Hepatic stellate cell (primary cell): ENCODE measurements around the gene TAGAP.
"Not testable (repeated sequence)": the region's sequence is repeated elsewhere in the genome, so short reads cannot be mapped to it uniquely, and the experiment has no call there.

ENCODE experiments used
- DNase-seq: peaks from one replicate; pipeline ENCODE4 v3.0.0; 2011; ENCODE audit warnings: low spot score

TAGAP gene

DNA sequence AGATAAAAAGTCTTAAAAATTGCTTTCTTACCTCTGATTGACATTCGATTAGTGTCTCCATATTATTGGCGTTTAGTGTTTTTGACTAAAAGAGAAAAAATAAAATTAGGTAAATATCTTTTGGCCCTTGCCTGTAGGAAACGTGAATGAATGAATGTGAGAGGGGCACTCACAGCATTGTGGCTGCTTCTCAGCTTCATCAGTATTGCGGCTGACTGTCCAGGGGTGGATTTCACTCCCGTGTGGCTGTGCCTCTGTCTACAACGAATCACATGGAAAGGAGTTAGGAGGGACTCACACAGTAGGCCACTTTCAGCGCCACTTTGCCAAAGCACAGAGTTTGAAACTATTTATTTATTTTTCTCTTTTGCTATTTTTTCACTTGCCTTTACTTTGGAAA lies 844 bp downstream of the TAGAP start:
- DNase-seq: no peak

DNA sequence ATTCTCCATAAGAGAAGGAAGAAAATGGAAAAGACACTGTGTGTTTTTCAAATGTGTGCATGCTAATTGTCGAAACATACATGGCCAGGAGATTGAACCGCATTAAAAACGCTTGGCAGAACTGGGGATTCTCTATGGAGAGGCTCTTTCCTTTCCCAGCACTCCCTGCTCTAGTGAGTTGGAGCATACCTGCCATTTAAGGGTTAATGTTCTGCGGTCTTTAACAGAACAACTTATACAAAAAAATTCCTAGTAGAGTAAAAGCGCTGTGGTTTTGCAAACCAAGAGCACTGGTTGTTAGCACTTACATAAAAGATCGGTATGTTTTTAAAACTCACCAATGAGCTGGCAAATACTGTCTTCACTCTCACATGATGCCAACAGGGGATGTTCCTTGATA lies 1.5 kb downstream of the TAGAP start:
- no peak for DNase-seq

DNA sequence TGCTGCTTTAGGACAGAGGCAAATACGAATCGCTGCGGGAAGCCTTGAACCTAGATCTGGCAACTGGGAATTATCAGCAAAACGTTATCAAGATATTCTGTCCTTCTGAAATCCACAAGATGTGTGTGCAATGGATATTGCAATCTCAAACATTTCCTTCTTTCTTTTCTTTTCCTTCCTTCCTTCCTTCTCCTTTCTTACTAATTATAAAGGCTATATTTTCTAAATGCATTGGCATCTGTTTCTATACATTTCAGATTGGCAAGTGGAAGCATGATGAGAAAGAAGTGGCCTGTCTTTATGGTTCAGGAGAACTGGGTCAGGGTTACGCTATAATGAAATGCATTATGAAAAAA lies 2.0 kb downstream of the TAGAP start:
- no peak for DNase-seq

DNA sequence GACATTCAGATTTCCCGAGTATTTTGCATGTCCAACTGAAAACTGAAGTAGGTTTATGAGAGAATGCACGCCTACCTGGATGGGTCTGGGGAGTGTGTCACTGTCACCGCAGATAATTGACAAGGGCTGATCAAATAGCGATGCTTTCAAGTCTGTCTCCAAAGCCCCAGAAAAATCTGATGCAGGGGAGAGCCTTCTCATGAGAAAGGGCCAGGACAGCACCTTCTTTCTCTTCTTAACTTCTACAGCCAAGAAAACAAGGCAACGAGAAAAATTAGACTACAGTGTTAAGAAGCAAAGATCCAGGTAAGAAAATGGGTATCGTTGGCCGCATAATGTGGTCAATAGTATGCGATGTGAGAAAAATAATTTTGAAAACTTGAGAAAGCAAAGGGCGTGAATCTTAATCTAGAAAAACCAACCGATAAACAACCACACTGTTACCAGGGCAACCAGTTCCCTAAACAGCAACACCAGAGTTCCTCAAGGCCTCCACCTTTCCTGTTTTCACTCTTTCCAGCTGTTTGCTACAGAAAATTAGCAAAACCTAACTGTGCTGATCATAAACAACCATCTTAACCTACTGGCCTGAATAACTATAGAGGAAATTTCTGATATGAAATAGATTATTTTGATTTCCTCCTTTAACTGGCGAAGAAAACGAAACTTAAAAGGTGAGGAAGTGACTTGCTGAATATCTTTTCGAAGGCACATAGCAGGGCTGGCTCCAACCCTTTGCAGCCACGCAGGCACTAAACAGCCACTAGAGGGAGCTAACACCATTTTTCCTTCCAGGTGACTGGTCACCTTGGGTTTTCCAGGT lies 2.6 kb downstream of the TAGAP start:
- DNase-seq: peak; percentile 34

DNA sequence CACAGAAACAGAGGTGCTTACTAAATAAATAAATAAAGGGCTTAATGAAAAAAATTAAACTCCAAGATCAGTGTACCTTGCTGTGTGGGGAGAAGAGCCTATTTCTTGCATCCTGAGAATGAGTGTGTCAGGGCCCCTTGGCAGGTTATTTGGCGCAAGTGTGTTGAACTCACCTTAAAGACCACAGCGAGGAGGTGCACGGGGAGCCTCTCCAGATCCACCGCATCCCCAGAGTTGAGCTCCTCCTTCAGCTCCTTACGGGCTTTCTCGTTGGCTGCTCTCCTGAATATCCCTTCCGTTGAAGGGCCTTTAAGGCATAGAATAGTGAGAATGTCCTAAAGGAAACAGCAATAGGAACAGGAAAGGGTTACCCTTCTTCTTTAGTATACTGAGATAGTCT lies 3.6 kb downstream of the TAGAP start:
- DNase-seq: no peak

DNA sequence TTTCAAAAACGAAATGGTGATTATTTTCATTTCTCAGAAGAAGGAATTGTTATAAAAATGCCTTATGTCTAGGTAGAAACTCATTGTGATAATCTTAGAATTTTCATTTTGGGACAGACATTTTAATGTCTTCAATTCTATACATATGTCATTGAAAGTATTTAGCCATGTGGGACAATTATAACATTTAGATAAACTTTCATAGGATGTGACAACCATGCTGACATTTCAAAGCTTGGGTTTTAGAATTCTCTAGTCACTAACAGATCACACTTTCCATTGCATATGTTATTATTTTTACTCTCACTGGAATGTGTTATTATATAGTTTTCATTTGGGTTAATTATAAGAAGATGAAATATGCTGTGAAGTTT lies 4.9 kb downstream of the TAGAP start:
- no peak for DNase-seq

DNA sequence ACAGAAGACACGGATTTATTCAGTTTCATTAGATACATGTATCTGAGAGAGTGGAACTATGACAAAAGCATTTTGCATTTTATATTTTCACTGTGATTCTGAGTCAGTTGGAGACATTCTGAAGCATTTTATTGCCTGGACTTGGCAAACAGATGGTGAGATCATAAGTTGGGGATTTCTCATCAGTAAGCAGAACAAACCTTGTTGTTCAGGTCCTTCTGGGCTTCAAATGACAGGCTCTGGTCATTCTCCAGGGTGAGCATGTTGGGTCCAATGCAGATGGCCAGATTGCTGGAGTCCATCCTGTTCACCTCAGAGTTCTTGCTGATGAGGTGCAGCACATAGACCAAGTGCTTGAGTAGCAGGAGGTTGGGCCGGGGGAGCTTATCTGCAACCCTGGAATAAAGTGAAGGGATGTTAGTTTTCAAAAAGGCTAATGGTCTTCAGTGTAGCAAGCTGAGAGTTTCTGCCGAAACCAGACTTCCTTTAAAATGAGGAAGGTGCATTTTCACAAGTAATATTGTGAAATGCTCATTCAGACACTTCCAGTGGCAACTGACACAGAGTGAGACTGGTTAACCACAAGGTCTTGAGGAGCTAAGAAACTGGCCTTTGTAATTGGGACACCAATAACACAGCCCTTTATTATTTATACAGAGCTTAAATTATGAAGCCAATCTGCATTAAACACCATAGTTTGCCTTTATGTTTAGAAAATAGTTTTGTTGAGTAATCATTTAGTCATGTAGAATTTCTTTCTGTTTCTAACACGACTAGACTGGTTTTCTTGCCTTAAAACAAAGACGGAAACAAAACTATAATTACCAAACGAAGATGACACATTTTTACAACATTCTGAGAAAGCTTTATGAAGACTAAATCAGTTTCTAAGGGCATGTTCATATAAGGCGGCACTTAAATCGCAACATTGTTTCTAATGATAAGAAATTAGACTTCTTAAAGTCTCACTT lies 5.6 kb downstream of the TAGAP start:
- DNase-seq: no peak

DNA sequence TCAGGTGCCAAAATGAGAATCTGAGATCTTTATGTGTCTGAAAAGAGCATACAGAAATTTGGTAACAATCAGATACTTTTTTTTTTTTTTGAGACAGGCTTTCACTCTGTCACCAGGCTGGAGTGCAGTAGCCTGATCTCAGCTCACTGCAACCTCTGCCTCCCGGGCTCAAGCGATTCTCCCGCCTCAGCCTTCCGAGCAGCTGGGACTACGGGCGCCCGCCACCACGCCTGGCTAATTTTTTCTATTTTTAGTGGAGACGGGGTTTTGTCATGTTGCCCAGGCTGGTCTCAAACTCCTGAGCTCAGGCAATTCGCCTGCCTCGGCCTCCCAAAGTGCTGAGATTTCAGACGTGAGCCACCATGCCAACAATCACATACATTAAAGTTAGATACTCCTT lies 6.5 kb downstream of the TAGAP start:
- not testable (repeated sequence) for DNase-seq

DNA sequence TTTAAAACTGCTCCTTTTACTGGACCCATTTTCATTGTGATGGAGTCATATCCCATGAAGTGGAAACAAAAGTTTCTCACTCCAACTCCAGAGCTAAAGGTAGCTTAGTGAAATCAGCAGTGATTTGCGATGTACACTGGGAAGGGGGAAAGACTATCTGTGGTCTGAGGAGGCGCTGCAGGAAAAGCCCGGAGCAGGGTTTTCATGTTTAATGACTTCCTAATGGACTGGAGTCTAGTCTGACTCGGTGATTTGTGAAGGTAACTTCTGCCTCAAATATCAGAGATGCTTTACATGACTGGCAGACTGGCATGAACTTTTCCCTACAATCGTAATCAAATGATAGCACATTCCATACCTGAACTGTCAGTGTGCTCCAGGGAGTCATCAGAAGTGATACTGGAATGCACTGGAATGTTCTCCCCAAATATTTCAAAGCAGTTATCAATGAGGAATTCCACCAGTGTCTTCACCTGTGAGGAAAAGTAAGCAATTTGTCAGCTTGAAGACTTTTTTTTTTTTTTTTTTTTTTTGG lies 7.0 kb downstream of the TAGAP start:
- no peak for DNase-seq

DNA sequence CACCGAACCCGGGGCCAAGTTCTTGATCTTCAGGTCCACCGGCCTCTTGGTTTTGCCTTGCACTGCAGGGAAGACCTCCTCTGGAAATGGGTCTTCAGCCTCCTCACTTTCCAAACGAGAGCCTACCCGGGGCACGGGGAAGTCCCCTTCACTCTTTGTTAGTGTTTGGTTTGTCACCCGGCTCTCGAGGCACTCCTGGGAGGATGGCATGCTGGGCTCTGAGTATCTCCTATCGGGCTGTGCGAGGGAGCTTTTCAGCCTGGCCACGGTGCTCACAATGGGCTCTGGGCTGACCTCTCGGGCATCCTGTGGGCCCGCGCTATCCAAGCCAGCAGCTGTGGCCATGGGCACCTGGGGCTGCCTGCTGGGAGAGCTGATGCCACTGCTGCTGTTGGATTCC lies 8.1 kb downstream of the TAGAP start:
- no peak for DNase-seq

DNA sequence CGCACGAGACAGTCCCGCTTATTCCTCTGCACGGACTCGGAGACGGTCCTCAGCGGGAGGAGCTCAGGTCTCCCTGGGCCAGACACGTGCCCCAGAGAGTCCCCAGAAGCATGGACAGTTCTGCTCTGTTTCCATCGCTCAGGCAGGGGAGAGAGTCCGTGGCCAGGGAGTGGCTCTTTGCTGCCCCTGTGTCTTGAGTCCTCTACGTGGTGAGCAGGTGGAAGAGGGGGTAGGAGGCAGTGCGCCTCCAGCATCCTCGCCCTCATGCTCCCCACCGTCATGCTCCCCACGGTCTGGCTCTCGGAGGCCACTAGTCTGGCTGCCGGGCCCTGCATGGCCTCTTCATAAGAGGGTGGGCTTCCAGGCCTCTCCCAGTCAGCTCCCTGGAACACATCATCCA lies 8.9 kb downstream of the TAGAP start:
- no peak for DNase-seq

DNA sequence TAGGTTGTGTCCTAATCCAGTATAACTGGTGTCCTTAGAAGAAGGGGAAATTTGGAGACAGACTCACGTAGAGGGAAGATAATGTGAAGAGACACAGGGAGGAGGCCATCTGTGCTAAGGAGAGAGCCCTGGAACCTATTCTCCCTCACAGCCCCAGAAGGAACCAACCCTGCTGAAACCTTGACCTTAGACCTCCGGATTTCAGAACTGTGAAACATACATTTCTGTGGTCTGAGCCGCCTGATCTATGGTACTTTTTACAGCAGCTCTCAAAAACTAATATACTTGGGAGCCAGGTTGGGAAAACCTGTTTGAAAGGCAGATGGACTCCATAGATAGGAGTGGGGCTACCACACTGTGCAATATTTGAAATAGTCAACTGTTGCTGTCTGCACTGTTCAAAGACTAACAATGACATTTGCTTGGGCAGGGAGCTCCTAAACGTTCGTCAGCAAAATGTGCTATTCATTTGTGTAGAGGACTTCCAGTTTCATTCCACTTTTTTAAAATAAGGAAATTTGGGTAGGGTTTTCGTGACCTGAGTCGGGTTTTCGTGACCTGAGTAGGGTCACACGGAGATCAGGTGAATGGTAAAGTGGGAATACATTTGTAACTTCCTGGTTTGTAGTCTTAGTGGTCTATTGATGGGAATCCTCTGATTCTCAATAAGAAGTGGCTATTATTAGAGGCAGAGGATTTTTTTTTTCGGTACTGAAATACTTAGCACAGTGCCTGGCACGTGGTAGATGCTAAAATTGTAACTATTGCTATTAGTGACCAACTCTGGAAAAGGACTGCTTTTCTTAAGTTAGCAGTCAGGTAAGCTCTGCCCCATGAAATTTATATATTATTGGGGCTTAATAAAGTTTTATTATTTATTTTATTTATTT lies 11.4 kb downstream of the TAGAP start:
- no peak for DNase-seq

DNA sequence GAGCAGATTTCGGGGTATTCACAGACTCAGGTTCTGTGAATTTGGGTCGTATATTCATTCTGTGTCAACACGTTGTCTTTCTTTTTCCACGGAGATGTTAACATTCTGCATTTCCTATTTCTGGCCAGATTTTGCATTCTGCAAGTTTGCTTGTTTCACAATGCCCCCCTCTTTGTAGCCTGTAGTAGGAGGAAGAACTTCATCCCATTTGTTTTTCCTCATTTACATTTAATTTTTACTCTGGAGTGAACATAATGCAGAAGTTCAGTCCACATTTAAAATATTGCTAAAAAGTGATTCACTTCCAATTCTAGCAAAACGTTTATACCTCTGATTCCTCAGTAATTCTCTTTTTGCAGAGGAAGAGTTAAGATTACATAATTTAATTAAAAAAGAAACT lies 12.9 kb downstream of the TAGAP start:
- DNase-seq: no peak

DNA sequence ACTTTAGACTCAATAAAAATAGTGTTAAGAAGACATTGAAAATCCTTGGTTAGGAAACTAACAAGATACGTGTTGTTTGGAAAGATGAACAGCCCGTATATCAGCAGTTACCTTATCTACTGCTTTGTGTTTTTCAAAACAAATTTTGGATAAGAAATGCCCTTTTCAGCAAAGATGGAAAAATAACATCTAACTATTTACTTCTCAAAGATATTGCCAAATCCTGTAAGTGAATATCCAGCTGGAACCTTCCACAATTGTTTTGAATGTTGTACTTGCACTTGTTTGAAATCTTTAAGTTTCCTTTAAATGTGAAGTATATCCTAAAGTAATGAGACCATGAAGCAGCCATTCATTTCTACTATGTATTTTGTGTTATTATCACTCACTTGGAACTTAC lies 14.6 kb downstream of the TAGAP start:
- DNase-seq: no peak

DNA sequence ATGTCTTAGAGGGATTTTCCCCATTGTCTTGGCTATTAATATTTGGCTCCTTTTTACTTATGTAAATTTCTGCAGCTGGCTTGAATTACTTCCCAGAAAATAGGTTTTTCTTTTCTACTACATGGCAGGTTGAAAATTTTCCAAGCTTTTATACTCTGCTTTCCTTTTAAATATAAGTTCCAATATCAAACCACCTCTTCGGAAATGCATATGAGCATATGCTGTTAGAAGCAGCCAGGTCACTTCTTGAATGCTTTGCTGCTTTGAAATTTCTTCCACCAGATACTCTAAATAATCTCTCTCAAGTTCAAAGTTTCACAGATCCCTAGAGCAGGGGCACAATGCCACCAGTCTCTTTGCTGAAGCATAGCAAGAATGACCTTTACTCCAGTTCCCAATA lies 19.6 kb downstream of the TAGAP start:
- DNase-seq: not testable (repeated sequence)

DNA sequence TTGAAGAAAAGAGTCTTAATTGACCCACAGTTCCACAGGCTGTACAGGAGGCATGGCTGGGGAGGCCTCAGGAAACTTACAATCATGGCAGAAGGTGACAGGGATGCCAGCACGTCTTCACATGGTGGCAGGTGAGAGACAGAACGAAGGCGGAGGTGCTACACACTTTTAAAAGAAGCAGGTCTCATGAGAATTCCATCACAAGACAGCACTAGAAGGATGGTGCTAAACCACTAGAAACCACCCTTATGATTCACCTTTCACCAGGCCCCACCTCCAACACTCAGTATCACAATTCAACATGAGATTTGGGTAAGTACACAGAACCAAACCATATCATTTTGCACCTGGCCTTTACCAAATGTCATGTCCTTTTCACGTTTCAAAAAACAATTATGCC lies 20.9 kb downstream of the TAGAP start:
- DNase-seq: no peak

DNA sequence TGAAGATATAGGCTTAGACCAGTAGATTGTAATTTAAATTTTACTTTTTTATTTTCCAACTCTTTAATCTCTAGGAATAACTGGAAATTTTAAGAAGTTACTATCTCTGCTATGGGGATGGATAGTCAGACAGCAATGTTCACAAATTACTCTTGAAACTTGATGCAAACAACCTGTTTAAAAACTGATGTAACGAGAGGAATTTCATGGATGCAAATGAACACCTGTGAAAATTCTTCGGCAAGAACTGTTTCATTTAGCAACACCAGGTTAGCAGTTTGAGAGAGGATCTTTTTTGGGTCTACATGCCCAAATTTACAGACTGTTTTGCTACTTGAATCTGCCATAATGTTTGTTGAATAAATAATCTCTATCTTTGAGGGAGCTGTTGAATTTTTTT lies 24.8 kb downstream of the TAGAP start:
- DNase-seq: no peak

DNA sequence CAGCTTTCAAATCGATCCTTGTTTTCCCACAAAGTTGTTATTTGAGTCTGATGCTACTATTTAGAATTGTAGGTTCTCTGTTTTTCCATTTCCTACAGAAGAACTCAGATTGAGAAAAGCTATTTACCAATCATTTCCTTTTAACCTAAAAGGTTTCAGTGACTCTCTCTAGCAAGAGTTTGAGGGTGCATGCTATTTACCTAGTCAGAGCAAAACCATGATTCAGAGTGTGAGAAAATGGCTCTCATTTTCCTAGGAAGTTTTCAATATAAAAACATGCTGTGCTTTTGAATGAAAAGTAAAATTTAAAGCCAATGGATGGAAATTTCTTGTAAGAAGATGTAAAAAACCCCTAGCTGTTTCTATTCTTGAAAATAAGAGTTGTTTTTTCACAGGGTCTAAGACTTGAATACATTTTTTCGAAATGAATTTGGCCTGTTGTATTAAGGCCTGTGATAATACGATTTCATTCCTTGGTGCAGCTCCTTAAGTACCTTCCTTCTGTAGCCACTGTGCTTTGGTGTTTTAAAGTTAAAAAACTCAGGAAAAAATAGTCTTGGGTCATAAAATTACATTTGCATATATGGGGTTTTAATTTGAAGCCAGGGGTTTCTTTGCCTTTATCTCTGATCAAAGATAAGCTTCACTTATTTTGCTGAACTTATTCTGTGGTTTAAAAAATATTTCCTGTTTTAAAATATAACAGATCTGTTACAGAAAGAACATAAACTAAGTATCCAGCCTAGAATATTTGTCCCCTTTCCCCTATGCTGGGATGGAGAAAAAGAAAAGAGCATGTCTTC lies 26.8 kb downstream of the TAGAP start:
- no peak for DNase-seq

DNA sequence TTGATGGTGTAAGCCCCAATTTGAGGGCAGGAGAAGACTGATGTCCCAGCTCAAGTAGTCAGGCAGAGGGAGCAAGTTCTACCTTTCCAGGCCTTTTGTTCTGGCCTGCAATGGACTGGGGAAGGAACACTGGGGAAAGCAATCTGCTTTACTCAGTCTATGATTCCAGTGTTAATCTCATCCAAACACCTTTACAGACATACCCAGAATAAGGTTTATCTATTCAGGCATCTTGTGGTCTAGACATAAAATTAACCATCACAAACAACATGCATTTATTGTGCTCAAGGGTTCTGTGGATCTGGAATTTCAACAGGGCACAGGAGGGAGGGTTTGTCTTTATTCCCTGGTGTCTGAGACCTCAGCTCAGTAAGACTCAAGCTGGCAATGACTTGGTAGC lies 30.4 kb downstream of the TAGAP start:
- no peak for DNase-seq

DNA sequence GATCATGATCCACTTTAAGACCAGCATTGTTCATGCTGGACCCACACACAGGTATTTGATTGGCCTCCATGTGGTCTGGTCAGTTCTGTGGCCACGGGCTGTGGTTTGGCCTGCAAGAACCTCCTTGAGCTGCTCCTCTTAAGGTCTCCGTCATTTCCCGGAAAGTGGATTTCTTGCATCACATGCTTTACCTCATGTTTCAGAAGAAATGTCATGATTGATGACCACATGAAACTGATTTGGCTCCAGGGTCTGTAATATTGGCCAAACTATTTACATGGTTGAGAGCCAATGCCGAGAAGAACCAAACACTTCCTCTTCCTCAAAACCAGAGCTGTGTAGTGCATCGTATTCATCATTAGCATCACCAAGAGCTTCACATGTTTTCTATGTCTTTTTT lies 31.6 kb downstream of the TAGAP start:
- DNase-seq: no peak

DNA sequence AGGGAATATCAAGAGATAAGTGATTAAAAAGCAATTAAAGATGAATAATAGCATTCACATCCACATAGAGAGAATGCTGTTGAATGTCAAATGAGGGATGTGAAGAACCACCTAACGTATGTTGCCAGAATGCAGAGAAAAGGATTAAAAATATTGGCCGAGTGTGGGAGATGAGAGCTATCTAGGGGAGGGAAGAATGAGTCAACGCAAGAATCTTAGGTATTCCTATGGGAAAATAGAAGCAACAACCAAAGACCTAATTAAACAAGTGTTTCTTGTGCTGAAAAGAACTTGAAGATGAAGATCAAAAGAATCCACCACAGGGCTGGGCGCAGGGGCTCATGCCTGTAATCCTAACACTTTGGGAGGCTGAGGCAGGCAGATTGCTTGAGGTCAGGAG lies 32.6 kb downstream of the TAGAP start:
- DNase-seq: peak; percentile 11
